Vagina (tissue), 2 donors: ENCODE results near the gene TEX51. TPM values are rescaled to one million over a fixed set of nuclear protein-coding genes. Genes with fewer than 3 reads are reported as not detected.
A peak's percentile ranks its signal among the peaks of the same experiment; 100 is the strongest.

Experiments
- DNase-seq, 2 donors: peaks; one replicate each; pipeline ENCODE4 v3.0.0-alpha.2; 2017; ENCODE audit errors: extremely low spot score in 2 of 2
- H3K27ac ChIP-seq: fragments of 200-600 bp; sonication (generic); one replicate; pipeline ENCODE4 v1.5.1; 2019
- H3K27me3 ChIP-seq: fragments of 200-600 bp; sonication (generic); one replicate; pipeline ENCODE4 v1.5.1; 2019
- H3K36me3 ChIP-seq, 2 donors: fragments of 200-600 bp; sonication (generic); one replicate each; pipeline ENCODE4 v1.5.1; 2017 to 2019
- H3K4me1 ChIP-seq: fragments of 200-600 bp; sonication (generic); one replicate; pipeline ENCODE4 v1.5.1; 2019
- H3K4me3 ChIP-seq, 2 donors: fragments of 200-600 bp; sonication (generic); 1 replicate in 1 of 2; 2 replicates in 1 of 2; pipeline ENCODE4 v1.5.1; 2016 to 2019
- H3K9me3 ChIP-seq: fragments of 200-600 bp; sonication (generic); one replicate; pipeline ENCODE4 v1.5.1; 2019
- CTCF ChIP-seq, 3 experiments: fragments of 450-650 bp in 2 of 3; fragments of 200-600 bp in 1 of 3; sonication (generic) in 1 of 3; IDR thresholded peaks; one replicate each; pipeline ENCODE4 v1.5.1; 2017 to 2019; ENCODE audit warnings: antibody characterized with exemption in 3 of 3, mild to moderate bottlenecking in 2 of 3, moderate library complexity in 2 of 3
- POLR2A ChIP-seq, 2 donors: fragments of 450-650 bp; IDR thresholded peaks; one replicate each; pipeline ENCODE4 v1.6.1; 2017; ENCODE audit warnings: antibody characterized with exemption in 2 of 2, mild to moderate bottlenecking in 2 of 2, moderate library complexity in 2 of 2
- POLR2AphosphoS5 ChIP-seq, 2 donors: sonication (generic); formaldehyde crosslinking; IDR thresholded peaks; one replicate each; pipeline ENCODE4 v1.9.0; 2017; ENCODE audit warnings: antibody characterized with exemption in 2 of 2, mild to moderate bottlenecking in 2 of 2, low read depth in 1 of 2; ENCODE audit not compliant: insufficient read depth in 1 of 2
- intact Hi-C: fragments of 100-400 bp; cut with DNase I; formaldehyde crosslinking; loops from one replicate; pipeline ENCODE4 v1.15.1; 2023
- total RNA-seq: library from RNA; depleted of rRNA; stranded (reverse); fragments of >200 nt; gene quantifications from one replicate; pipeline ENCODE4 v1.2.3, GENCODE V29; 2016

The TEX51 gene
- total RNA-seq, 1 donor from 2014 or later = not detected

DNA sequence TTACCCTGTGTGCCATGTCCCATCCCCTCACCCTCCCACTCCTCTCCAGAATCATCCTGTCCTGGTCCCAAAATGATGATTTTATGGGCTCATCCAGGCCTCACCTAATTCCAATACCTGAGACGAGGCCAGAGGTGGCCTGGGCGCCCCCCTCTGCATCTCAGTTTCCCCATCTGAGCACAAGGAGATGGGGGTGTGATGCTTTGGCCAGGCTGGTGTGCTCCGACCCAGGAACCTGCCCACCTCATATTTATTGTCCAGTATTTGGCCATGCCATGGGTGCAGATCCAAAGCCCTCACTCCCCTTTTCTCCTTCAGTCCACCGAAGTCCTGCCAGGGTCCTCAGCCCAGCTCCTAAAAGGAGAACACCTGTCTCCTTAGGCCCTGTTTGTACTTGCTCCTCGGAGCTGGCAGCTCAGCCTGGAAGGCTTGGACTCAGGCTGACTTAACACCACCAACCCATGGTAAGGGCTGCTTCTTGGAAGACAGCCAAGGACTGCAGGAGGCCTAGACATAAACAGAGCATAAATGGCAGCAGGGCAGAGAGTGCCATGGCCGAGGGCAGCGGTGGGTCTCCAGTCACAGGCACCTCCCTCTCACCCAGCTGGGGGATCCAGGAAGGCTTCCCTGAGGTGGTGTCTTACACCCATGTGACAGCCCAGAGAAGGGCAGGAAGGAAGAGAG is 3.6 kb downstream of the TEX51 start:
- H3K36me3 ChIP-seq = no peaks in the 10 kb centered on the region
- H3K4me3 ChIP-seq = no peak overlapping the region

GRCh38 chr2:126902859-126903258 is 4.2 kb downstream of the TEX51 start:
- TF ChIP-seq POLR2A (IDR thresholded peaks at IDR 0.05) (no peak), POLR2AphosphoS5 (IDR thresholded peaks at IDR 0.05; ENCODE audit: insufficient read depth in 1 of 2, low read depth in 1 of 2) (no peak), CTCF (IDR thresholded peaks at IDR 0.05) (no peak)
- intact Hi-C loops = no loop called here
- H3K36me3 ChIP-seq = no peaks in the 10 kb centered on the region

More for the DNA sequence above, 3.6 kb downstream of the TEX51 start:
- intact Hi-C loops = no loop called here
- Histone ChIP-seq H3K27ac (no peak overlapping the region), H3K9me3 (no peaks in the 10 kb centered on the region), H3K4me1 (no peaks in the 10 kb centered on the region), H3K27me3 (no peaks in the 10 kb centered on the region)
- no peak for TF ChIP-seq POLR2AphosphoS5 (IDR thresholded peaks at IDR 0.05; ENCODE audit: insufficient read depth in 1 of 2, low read depth in 1 of 2)
- TF ChIP-seq CTCF (IDR thresholded peaks at IDR 0.05) = no peak
- TF ChIP-seq POLR2A (IDR thresholded peaks at IDR 0.05) = no peak
- DNase-seq = peak; percentile 61 to 72

GRCh38 chr2:126905991-126906390 is 7.3 kb downstream of the TEX51 start:
- intact Hi-C loops = no loop called here
- TF ChIP-seq CTCF (IDR thresholded peaks at IDR 0.05) = no peak
- no peak for TF ChIP-seq POLR2AphosphoS5 (IDR thresholded peaks at IDR 0.05; ENCODE audit: insufficient read depth in 1 of 2, low read depth in 1 of 2)
- TF ChIP-seq POLR2A (IDR thresholded peaks at IDR 0.05) = no peak
- Histone ChIP-seq H3K27me3 (no peaks in the 10 kb centered on the region), H3K4me3 (no peak overlapping the region), H3K36me3 (no peaks in the 10 kb centered on the region), H3K27ac (no peak overlapping the region), H3K4me1 (no peaks in the 10 kb centered on the region), H3K9me3 (no peaks in the 10 kb centered on the region)
- no peak for DNase-seq

More at GRCh38 chr2:126902859-126903258, 4.2 kb downstream of the TEX51 start:
- Histone ChIP-seq H3K9me3 (no peaks in the 10 kb centered on the region), H3K4me1 (no peaks in the 10 kb centered on the region), H3K27me3 (no peaks in the 10 kb centered on the region), H3K27ac (no peak overlapping the region), H3K4me3 (no peak overlapping the region)
- DNase-seq = no peak

- Histone ChIP-seq H3K9me3 (no peaks in the 10 kb centered on the region), H3K27ac (no peak overlapping the region), H3K36me3 (no peaks in the 10 kb centered on the region), H3K27me3 (no peaks in the 10 kb centered on the region), H3K4me3 (no peak overlapping the region), H3K4me1 (no peaks in the 10 kb centered on the region)
- intact Hi-C loops = no loop called here
- no peak for DNase-seq
- TF ChIP-seq CTCF (IDR thresholded peaks at IDR 0.05) = no peak
- TF ChIP-seq POLR2AphosphoS5 (IDR thresholded peaks at IDR 0.05; ENCODE audit: insufficient read depth in 1 of 2, low read depth in 1 of 2) = no peak
- no peak for TF ChIP-seq POLR2A (IDR thresholded peaks at IDR 0.05)
These were observed 8.1 kb downstream of the TEX51 start for GRCh38 chr2:126906781-126907180.

DNA sequence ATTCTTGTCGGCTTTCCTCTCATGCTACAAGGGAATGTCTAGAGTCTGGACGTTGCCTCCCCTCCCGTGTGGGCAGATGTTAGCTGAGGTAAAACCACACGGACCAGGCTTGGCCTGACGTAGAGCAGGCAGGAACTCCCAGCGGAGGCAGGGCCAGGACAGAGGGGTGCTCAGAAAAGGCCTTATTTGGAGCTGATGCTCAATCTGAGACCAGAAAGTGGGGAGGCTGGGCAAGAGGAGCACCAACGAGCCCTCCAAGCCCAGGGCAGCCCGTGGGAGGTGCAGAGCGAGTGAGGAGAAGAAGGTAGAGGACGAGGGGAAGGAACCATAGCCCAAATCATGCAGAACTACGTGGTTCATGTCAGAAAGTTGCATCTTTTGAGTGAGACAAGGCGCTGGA is 9.0 kb downstream of the TEX51 start:
- Histone ChIP-seq H3K27ac (no peak overlapping the region), H3K27me3 (no peaks in the 10 kb centered on the region), H3K4me3 (no peak overlapping the region), H3K36me3 (no peaks in the 10 kb centered on the region), H3K4me1 (no peaks in the 10 kb centered on the region), H3K9me3 (no peaks in the 10 kb centered on the region)
- no peak for TF ChIP-seq POLR2A (IDR thresholded peaks at IDR 0.05)
- no peak for TF ChIP-seq POLR2AphosphoS5 (IDR thresholded peaks at IDR 0.05; ENCODE audit: insufficient read depth in 1 of 2, low read depth in 1 of 2)
- no peak for TF ChIP-seq CTCF (IDR thresholded peaks at IDR 0.05)
- DNase-seq = peak; percentile 60 to 90
- intact Hi-C loops = no loop called here
